AG09319 (cell line): ENCODE results near the gene FOLR3.

Experiments
- DNase-seq: peaks from one replicate; pipeline ENCODE4 v3.0.0-alpha.2; 2010; ENCODE audit warnings: low read depth; ENCODE audit errors: extremely low read depth
- CTCF ChIP-seq: IDR thresholded peaks from 2 replicates; pipeline ENCODE4 v1.5.1; 2011; ENCODE audit warnings: low read depth, mild to moderate bottlenecking, inconsistent platforms, low read length, moderate library complexity

The FOLR3 gene

GRCh38 chr11:72114570-72114969, 21.0 kb upstream of the FOLR3 start:
- no peak for TF ChIP-seq CTCF
- no peak for DNase-seq

- no peak for TF ChIP-seq CTCF
- DNase-seq, result no peak
Measured at GRCh38 chr11:72116019-72116755, 19.3 kb upstream of the FOLR3 start.

- no peak for DNase-seq
- no peak for TF ChIP-seq CTCF
Measured at GRCh38 chr11:72119198-72119597, 16.3 kb upstream of the FOLR3 start.

- TF ChIP-seq CTCF, result no peak
Measured at GRCh38 chr11:72120930-72121329, 14.6 kb upstream of the FOLR3 start.

GRCh38 chr11:72122607-72123006, 12.9 kb upstream of the FOLR3 start:
- DNase-seq, result no peak
- TF ChIP-seq CTCF, result no peak

More at GRCh38 chr11:72120930-72121329, 14.6 kb upstream of the FOLR3 start:
- DNase-seq, result no peak

GRCh38 chr11:72123117-72123653, 12.3 kb upstream of the FOLR3 start:
- DNase-seq, result no peak
- no peak for TF ChIP-seq CTCF

- DNase-seq, result no peak
- no peak for TF ChIP-seq CTCF
Measured at GRCh38 chr11:72124046-72124445, 11.5 kb upstream of the FOLR3 start.
